ENCODE measurements around the gene FLVCR1.

DNA sequence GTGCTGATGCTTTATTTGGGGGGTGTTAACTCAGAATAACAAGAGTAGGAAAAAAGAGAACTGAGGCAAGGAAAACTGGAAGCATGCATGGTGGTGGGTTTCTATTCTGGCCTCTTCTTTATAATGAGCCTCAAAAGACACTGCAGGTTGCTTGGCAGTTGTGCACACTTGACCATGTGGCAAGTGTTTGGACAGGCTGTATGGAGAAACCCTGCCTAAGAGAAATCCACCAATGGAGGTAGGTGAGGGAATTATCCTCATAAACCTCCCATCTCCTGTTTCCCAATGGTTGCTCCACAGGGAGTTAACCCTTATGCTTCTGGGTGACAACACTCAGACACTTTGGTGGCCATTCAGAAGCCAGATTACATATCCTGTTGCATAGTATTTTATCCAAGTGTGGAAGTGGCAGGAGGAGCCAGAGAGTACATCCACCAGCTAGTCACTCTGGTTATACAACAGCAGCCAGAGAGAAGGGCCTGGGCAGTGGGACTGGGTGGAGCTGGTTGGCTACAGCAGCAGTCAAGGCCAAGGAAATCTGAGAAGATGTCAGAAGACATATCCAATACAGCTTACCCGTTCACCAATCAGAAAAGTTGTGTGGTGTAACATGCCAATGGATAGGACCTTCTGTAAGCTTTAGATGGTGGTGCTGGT, 75.9 kb downstream of the FLVCR1 start:
- TF ChIP-seq POLR2A (IDR thresholded peaks at IDR 0.05) = no peak
- TF ChIP-seq, protein P1, sequence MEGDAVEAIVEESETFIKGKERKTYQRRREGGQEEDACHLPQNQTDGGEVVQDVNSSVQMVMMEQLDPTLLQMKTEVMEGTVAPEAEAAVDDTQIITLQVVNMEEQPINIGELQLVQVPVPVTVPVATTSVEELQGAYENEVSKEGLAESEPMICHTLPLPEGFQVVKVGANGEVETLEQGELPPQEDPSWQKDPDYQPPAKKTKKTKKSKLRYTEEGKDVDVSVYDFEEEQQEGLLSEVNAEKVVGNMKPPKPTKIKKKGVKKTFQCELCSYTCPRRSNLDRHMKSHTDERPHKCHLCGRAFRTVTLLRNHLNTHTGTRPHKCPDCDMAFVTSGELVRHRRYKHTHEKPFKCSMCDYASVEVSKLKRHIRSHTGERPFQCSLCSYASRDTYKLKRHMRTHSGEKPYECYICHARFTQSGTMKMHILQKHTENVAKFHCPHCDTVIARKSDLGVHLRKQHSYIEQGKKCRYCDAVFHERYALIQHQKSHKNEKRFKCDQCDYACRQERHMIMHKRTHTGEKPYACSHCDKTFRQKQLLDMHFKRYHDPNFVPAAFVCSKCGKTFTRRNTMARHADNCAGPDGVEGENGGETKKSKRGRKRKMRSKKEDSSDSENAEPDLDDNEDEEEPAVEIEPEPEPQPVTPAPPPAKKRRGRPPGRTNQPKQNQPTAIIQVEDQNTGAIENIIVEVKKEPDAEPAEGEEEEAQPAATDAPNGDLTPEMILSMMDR (IDR thresholded peaks at IDR 0.05) = no peak

Measured in right lobe of liver (tissue), 4 donors.